Effector memory CD4-positive, alpha-beta T cell (primary cell): ENCODE results near the gene KLHL2.
"Not testable (repeated sequence)": the region's sequence is repeated elsewhere in the genome, so short reads cannot be mapped to it uniquely, and the experiment has no call there.

ENCODE experiments used
- DNase-seq, 3 donors: peaks; one replicate each; pipeline ENCODE4 v3.0.0-alpha.2; 2020
- H3K27ac ChIP-seq: 2 replicates; pipeline ENCODE4 v1.7.0; 2013; ENCODE audit warnings: mild to moderate bottlenecking, low read length, moderate library complexity; ENCODE audit not compliant: insufficient read depth, poor library complexity, severe bottlenecking
- H3K27me3 ChIP-seq: replicated peaks from 2 replicates; pipeline ENCODE4 v1.7.0; 2013; ENCODE audit warnings: mild to moderate bottlenecking, low read length; ENCODE audit not compliant: insufficient read depth, control insufficient read depth, poor library complexity, severe bottlenecking
- H3K36me3 ChIP-seq: 2 replicates; pipeline ENCODE4 v1.7.0; 2013; ENCODE audit warnings: mild to moderate bottlenecking, low read length, moderate library complexity; ENCODE audit not compliant: control insufficient read depth, insufficient read depth
- H3K4me1 ChIP-seq: 2 replicates; pipeline ENCODE4 v1.7.0; 2013; ENCODE audit warnings: low read length, mild to moderate bottlenecking; ENCODE audit not compliant: control insufficient read depth, insufficient read depth, poor library complexity, severe bottlenecking
- H3K4me3 ChIP-seq: 2 replicates; pipeline ENCODE4 v1.7.0; 2013; ENCODE audit warnings: low read length, low read depth, mild to moderate bottlenecking; ENCODE audit not compliant: insufficient read depth, poor library complexity, severe bottlenecking
- H3K9me3 ChIP-seq: 2 replicates; pipeline ENCODE4 v1.7.0; 2013; ENCODE audit warnings: mild to moderate bottlenecking, low read length, moderate library complexity; ENCODE audit not compliant: control insufficient read depth

KLHL2 gene

DNA sequence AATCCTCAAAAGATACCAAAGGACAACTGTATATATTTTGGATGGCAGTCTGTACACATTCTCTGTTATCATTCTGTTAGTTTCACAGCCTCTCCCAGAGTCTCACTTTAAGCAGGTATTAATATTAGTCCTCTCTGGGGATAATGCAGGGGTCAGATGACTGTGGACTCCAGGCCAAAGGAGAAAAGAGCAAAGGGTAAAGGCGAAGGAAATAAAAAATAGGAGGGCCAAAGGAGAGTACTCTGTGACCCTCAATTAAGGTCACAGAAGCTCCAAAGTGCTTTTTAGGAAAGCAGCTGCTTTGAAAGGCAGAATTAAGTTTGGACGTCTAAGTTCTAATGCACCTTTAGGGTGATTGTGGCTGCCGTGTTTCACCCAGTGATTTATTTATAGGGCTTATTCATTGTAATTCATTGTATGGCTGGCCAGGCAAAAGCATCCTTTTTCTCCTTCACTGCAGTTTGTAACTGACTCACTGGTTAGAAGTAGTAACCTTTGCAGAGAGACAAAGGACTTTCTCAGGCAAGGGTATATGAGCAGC lies 127.9 kb downstream of the KLHL2 start:
- H3K36me3 ChIP-seq: peaks cover 14% of the 10 kb centered on the region
- H3K4me1 ChIP-seq: no peaks in the 10 kb centered on the region
- H3K4me3 ChIP-seq: no peak overlapping the region
- no peak for DNase-seq
- no peaks in the 10 kb centered on the region for H3K27me3 ChIP-seq
- no peaks in the 10 kb centered on the region for H3K9me3 ChIP-seq
- no peak overlapping the region for H3K27ac ChIP-seq

DNA sequence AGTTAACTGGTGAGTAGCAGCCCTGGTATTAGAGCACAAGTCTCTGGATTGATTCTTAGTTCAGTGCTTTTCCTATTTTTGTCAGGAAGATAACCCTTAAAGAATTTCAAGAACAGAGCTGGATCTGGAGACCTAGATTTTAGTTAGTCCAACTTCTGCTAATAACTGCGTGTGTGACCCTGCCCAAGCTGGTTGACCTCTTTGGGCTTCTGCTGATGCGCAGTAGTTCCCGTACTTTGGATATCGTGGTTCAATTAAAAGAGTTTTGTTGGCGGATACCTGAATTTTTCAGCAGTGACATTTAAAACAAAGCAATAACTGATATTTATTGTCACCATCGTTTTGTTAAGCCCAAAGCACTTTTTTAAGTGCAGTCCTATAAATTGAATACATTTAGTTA lies 129.4 kb downstream of the KLHL2 start:
- H3K4me3 ChIP-seq: no peak overlapping the region
- DNase-seq: no peak
- no peak overlapping the region for H3K27ac ChIP-seq
- H3K4me1 ChIP-seq: no peaks in the 10 kb centered on the region
- no peaks in the 10 kb centered on the region for H3K9me3 ChIP-seq
- H3K36me3 ChIP-seq: peaks cover 17% of the 10 kb centered on the region
- no peaks in the 10 kb centered on the region for H3K27me3 ChIP-seq

DNA sequence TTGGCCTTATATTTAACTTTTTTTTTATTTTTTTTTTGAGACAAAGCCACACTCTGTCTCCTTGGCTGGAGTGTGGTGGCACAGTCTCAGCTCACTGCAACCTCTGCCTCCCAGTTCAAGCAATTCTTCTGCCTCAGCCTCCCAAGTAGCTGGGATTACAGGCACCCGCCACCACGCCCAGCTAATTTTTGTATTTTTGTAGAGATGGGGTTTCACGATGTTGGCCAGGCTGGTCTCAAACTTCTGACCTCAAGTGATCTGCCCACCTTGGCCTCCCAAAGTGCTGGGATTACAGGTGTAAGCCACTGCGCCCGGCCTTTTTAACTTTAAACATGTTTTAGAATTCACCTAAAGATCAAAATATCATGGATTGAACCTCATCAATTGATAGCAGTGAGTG lies 135.0 kb downstream of the KLHL2 start:
- H3K27ac ChIP-seq, H3K9me3 ChIP-seq, H3K4me3 ChIP-seq, H3K27me3 ChIP-seq, DNase-seq, H3K4me1 ChIP-seq: not testable (repeated sequence)
- peaks cover 15% of the 10 kb centered on the region for H3K36me3 ChIP-seq

DNA sequence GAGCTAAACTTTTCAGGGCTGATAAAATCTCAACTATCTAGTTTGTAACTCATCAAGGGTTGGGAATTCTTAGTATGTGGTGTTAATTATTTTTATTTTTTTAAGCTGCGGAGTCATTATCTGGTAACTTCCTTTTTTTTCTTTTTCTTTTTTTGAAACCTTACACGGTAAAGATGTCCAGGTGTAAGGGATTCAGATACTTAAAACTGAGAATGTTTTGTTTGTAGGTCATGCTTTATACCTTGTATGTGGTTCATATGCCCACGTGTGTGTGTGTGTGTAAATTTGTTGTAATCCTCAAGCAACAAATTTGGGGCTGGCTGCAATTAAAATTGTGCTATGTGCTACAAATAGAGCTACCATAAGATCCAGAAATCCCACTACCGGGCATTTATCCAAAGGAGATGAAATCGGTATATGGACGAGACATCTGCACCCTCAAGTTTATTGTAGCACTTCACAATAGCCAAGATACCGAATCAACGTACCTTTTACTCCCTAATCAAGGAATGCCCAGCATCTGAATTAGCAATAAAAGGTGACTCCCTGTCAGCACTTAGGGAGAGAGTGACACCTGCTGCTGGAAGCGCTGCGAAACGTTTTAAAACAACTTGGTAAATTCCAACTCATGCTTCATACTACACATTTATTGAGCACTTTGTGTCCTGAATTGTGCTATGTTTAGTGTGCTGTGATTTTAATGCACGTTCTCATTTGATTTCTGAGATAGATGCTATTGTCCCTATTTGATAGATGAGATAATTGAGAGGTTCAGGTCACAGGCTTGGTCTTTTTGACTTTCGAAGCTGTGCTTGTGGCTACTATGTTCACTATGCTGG lies 136.2 kb downstream of the KLHL2 start:
- no peak for DNase-seq
- H3K36me3 ChIP-seq: peaks cover 15% of the 10 kb centered on the region
- H3K9me3 ChIP-seq: no peaks in the 10 kb centered on the region
- no peak overlapping the region for H3K27ac ChIP-seq
- H3K4me1 ChIP-seq: no peaks in the 10 kb centered on the region
- H3K27me3 ChIP-seq: no peaks in the 10 kb centered on the region
- H3K4me3 ChIP-seq: no peak overlapping the region

DNA sequence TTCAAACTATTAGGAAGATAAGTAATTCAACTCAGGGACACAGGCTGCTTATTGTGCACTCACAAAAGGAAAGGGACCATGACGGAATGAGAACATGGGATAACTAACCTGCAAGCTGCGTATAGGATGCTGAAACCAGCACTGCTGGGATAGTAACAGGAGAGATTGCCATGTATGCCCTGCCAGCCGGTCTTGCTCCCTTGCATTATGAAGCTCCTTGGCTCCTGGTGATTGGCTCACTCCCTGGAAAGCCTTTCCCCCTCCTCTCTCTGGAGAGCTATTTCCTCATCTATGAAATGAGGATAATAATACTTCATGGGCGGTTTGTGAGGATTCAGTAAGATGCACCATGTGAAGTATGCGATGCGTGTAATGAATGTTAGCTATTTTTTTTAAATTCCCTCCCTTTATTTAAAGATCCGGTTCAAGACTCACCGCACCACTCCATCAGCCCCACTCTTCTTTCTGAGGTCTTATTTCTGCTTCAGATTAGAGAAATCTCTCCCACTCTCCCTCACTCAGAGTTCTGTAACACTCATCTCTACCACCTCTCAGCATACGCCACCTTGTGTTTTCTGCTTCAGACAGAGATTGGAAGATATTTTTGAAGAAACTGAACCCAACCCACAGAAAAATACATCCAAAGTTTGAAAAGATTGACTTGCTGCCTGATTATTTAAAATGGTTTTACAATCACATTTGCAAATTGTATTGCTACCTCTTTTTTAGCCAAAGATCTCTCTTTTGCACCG lies 138.5 kb downstream of the KLHL2 start:
- H3K4me1 ChIP-seq: no peaks in the 10 kb centered on the region
- H3K27ac ChIP-seq: no peak overlapping the region
- H3K9me3 ChIP-seq: no peaks in the 10 kb centered on the region
- H3K4me3 ChIP-seq: no peak overlapping the region
- peaks cover 5% of the 10 kb centered on the region for H3K36me3 ChIP-seq
- no peaks in the 10 kb centered on the region for H3K27me3 ChIP-seq
- DNase-seq: no peak

DNA sequence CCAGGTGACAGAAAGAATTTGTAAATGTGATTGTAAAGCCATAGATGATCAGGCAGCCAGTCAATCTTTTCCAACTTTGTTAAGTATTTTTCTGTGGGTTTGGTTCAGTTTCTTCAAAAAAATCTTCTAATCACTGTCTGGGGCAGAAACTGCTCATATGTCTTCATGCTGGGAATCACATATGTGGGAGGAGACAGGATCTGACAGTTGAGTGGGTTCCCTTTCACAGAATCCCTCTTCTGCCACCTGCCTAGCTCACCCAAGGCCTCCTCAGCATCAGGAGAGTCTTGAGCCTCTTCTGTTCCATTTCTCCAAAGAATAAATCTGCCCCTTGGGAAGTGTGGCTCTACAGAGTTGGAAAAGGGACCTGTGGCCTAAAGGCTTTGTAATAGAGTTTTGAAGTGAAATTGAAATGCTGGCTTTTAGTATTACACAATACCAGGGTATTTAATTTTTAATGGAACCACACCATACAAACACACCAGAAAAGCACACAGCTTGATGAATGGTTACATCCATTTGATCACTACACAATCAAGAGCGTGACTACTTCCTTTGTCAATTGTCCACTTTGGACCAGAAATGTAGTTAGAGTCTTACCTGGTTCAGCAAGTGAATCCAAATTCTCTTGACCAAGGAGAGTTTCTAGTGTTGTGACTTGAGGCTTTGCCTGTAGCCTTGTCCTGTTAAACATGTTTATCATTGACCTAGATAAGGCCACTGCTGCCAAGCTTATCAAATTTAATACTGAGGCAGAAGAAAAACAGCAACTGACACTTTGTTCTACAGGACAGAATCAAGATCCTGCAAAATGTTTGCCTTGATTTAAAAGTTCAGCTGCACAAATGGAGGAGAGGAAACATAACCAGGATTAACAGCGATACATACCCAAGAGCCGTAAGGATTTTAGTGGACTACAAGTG lies 140.5 kb downstream of the KLHL2 start:
- Histone ChIP-seq H3K4me1 (no peaks in the 10 kb centered on the region), H3K27ac (no peak overlapping the region), H3K27me3 (no peaks in the 10 kb centered on the region), H3K36me3 (no peaks in the 10 kb centered on the region), H3K9me3 (no peaks in the 10 kb centered on the region), H3K4me3 (no peak overlapping the region)
- no peak for DNase-seq

DNA sequence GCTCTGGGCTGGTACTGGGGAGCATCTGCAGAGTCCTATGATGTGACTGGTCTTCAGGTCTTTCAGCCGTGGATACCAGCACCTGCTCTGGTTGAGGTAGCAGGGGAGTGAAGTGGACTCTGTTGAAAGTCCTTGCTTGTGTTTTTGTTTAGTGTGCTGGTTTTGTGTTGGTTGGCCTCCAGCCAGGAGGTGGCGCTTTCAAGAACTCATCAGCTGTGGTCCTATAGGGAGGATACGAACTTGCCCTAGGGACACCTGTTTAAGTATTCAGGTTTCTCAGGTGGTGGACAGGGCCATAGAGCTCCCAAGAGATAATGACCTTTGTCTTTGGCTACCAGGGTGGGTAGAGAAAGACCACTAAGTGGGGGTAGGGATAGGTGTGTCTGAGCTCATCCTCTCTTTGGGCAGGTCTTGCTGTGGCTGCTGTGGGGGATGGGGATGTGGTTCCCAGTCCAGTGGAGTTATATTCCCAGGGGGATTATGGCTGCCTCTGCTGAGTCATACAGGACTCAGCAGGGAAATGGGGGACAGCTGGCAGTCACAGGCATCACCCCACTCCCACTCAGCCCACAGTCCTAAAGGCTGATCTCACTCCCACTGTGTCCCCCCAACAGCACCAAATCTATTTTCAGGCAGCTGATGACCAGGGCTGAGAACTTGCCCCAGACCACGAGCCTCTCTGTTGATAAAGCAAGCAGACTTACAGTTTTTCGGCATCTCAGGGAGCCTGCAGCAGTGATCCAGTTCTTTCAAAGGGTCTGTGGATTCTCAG lies 144.2 kb downstream of the KLHL2 start:
- DNase-seq: no peak
- no peak overlapping the region for H3K27ac ChIP-seq
- H3K4me1 ChIP-seq: no peaks in the 10 kb centered on the region
- H3K27me3 ChIP-seq: no peaks in the 10 kb centered on the region
- H3K9me3 ChIP-seq: no peaks in the 10 kb centered on the region
- no peaks in the 10 kb centered on the region for H3K36me3 ChIP-seq
- H3K4me3 ChIP-seq: no peak overlapping the region

DNA sequence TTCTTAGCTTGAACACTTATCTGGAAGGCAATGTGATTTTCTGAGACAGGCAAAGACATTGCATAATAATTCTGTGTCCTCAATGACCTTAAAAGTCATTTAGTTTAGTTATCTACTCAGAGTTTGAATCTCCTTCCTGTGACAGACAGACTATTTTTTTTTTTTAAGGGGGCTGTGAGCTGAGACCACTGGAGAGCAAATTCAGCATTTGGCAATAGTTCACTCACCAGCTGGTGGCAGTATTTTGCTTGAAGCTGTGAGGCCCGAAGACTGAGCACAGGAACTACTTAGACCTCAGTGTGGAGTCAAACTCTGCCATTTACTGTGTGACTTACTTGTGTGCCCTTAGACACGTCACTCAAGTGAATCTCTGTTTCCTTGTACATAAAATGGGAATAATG lies 148.5 kb downstream of the KLHL2 start:
- Histone ChIP-seq H3K4me3 (no peak overlapping the region), H3K36me3 (no peaks in the 10 kb centered on the region), H3K9me3 (no peaks in the 10 kb centered on the region), H3K4me1 (no peaks in the 10 kb centered on the region), H3K27ac (no peak overlapping the region), H3K27me3 (no peaks in the 10 kb centered on the region)
- DNase-seq: no peak

DNA sequence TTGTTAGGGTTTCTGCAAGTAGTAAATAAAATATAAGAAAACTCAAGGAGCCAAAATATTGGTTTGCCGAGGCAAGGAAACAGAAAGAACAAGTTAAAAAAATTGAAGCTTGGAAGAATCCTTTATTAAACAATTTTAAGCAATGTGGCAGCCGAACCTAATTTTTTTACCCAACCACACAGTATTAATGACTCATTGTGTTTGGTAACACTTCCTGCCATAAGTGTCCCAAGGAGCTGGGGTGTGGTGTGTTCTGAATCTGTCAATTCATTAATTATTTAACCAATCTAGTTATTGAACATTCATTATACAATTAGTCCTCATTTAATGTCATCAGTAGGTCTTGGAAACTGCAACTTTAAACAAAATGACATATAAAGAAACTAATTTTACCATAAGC lies 152.1 kb downstream of the KLHL2 start:
- no peak for DNase-seq

More for the DNA sequence above, 152.1 kb downstream of the KLHL2 start:
- Histone ChIP-seq H3K4me1 (no peaks in the 10 kb centered on the region), H3K36me3 (no peaks in the 10 kb centered on the region), H3K27me3 (no peaks in the 10 kb centered on the region), H3K9me3 (no peaks in the 10 kb centered on the region), H3K4me3 (no peak overlapping the region), H3K27ac (no peak overlapping the region)
